Activated CD4-positive, alpha-beta T cell treated with anti-CD3 and anti-CD28 coated beads, Interleukin-2, amount 50 U/mL, for 4 hours (primary cell): Measurements from ENCODE around the gene COG5.

Source experiments
- DNase-seq, 2 experiments: peaks; one replicate each; pipeline ENCODE4 v3.0.0-alpha.2; 2020

Gene COG5

GRCh38 chr7:107213193-107213788 lies 350.4 kb downstream of the COG5 start:
- DNase-seq, result no peak

- no peak for DNase-seq
Measured at GRCh38 chr7:107212725-107213124, 351.0 kb downstream of the COG5 start.

GRCh38 chr7:107210400-107210799 lies 353.3 kb downstream of the COG5 start:
- DNase-seq, result no peak

GRCh38 chr7:107209565-107209964 lies 354.2 kb downstream of the COG5 start:
- DNase-seq, result no peak

GRCh38 chr7:107208563-107208962 lies 355.2 kb downstream of the COG5 start:
- no peak for DNase-seq

- no peak for DNase-seq
Measured at GRCh38 chr7:107208024-107208521, 355.6 kb downstream of the COG5 start.

- DNase-seq, result no peak
Measured at GRCh38 chr7:107207459-107207858, 356.3 kb downstream of the COG5 start.

GRCh38 chr7:107206706-107207105 lies 357.0 kb downstream of the COG5 start:
- no peak for DNase-seq

- DNase-seq, result no peak
Measured at GRCh38 chr7:107206136-107206535, 357.6 kb downstream of the COG5 start.

- no peak for DNase-seq
Measured at GRCh38 chr7:107203607-107204006, 360.1 kb downstream of the COG5 start.

GRCh38 chr7:107201795-107202450 lies 361.8 kb downstream of the COG5 start:
- DNase-seq, result peak in 1 of 2 experiments; percentile 4

- no peak for DNase-seq
Measured at GRCh38 chr7:107196834-107197610, 366.7 kb downstream of the COG5 start.

GRCh38 chr7:107194052-107194451 lies 369.7 kb downstream of the COG5 start:
- no peak for DNase-seq

GRCh38 chr7:107190090-107190489 lies 373.6 kb downstream of the COG5 start:
- DNase-seq, result no peak

- no peak for DNase-seq
Measured at GRCh38 chr7:107187774-107188173, 375.9 kb downstream of the COG5 start.

- no peak for DNase-seq
Measured at GRCh38 chr7:107186240-107186639, 377.5 kb downstream of the COG5 start.

GRCh38 chr7:107185716-107186115 lies 378.0 kb downstream of the COG5 start:
- no peak for DNase-seq

GRCh38 chr7:107181172-107181571 lies 382.5 kb downstream of the COG5 start:
- no peak for DNase-seq

- DNase-seq, result peak; percentile 76 to 79
Measured at GRCh38 chr7:107180378-107180777, 383.3 kb downstream of the COG5 start.

GRCh38 chr7:107179326-107180164 lies 384.2 kb downstream of the COG5 start:
- no peak for DNase-seq

GRCh38 chr7:107173691-107174406 lies 389.9 kb downstream of the COG5 start:
- no peak for DNase-seq

- no peak for DNase-seq
Measured at GRCh38 chr7:107173191-107173590, 390.5 kb downstream of the COG5 start.
